HCT116 (cell line): ENCODE measurements around the gene SETDB1. TPM values are rescaled to one million over a fixed set of nuclear protein-coding genes. Genes with fewer than 3 reads are reported as not detected.

Experiments used
- ATAC-seq: fragments of 200-7000 bp; cut with Tn5 transposase; 2 replicates; pipeline ENCODE4 v1.9.1; 2020; ENCODE audit warnings: mild to moderate bottlenecking, moderate library complexity
- BruUV-seq: library from RNA; stranded (reverse); fragments of 400-500 nt; replicated peaks from 2 replicates; lab custom pipeline; 2021; lab: Mats Ljungman, UMichigan
- CTCF ChIA-PET: fragments of 300-600 bp; sonication (Branson Sonifier 250); formaldehyde crosslinking; loops from one replicate; lab custom pipeline; 2021; ENCODE audit warnings: antibody characterized with exemption; lab: Charles Lee
- POLR2A ChIA-PET: fragments of 300-600, 350-600 bp; sonication (Branson Sonifier 250); formaldehyde crosslinking; loops from one replicate; lab custom pipeline; 2021; ENCODE audit warnings: antibody characterized with exemption; lab: Charles Lee
- RAD21 ChIA-PET, 2 experiments: fragments of 300-600 bp; sonication (Branson Sonifier 250); formaldehyde crosslinking; loops; one replicate each; lab custom pipeline; 2023; ENCODE audit warnings: low total read pairs in 2 of 2; ENCODE audit not compliant: uncharacterized antibody in 2 of 2, unreplicated experiment in 2 of 2, low non-redundant PET in 1 of 2; lab: Charles Lee
- DNase-seq: peaks from one replicate; pipeline ENCODE4 v3.0.0-alpha.2; 2010; ENCODE audit warnings: low read depth, low spot score
- H2AFZ ChIP-seq: fragments of 200-600 bp; shearing (Covaris generic), sonication (generic); 2 replicates; pipeline ENCODE4 v1.6.1; 2017; ENCODE audit warnings: low read depth, mixed run types, mixed read lengths, antibody characterized with exemption, low read length; ENCODE audit not compliant: poor library complexity, severe bottlenecking
- H3K27ac ChIP-seq: 2 replicates; pipeline ENCODE4 v1.5.1; 2012; ENCODE audit warnings: low read depth, low read length
- H3K27me3 ChIP-seq: fragments of 200-600 bp; sonication (generic); 2 replicates; pipeline ENCODE4 v1.6.1; 2016; ENCODE audit warnings: mixed run types, low read length, mixed read lengths; ENCODE audit not compliant: insufficient read depth
- H3K36me3 ChIP-seq, 2 experiments: fragments of 200-500 bp in 1 of 2; fragments of 200-600 bp in 1 of 2; sonication (Bioruptor generic) in 1 of 2; sonication (generic) in 1 of 2; 2 replicates each; pipeline versions ENCODE4 v1.5.1 to v1.6.1; 2014 to 2016; ENCODE audit warnings: low read length in 2 of 2, inconsistent platforms in 1 of 2, mixed read lengths in 1 of 2, mixed run types in 1 of 2; ENCODE audit not compliant: insufficient read depth in 2 of 2, control insufficient read depth in 1 of 2
- H3K4me1 ChIP-seq, 2 experiments: fragments of 200-600 bp in 1 of 2; sonication (generic) in 1 of 2; 2 replicates each; pipeline versions ENCODE4 v1.5.1 to v1.6.1; 2012 to 2017; ENCODE audit warnings: low read length in 2 of 2, inconsistent platforms in 1 of 2, mild to moderate bottlenecking in 1 of 2, mixed read lengths in 1 of 2, mixed run types in 1 of 2, moderate library complexity in 1 of 2; ENCODE audit not compliant: insufficient read depth in 2 of 2, control insufficient read depth in 1 of 2
- H3K4me2 ChIP-seq: fragments of 200-600 bp; sonication (generic); 2 replicates; pipeline ENCODE4 v1.6.1; 2017; ENCODE audit warnings: mixed run types, low read length, mixed read lengths
- H3K4me3 ChIP-seq, 2 experiments: fragments of 200-600 bp in 1 of 2; sonication (generic) in 1 of 2; replicated peaks in 1 of 2; 2 replicates each; pipeline ENCODE4 v1.5.1; 2011 to 2016; ENCODE audit warnings: low read length in 2 of 2, control low read depth in 1 of 2, low read depth in 1 of 2, mild to moderate bottlenecking in 1 of 2, mixed read lengths in 1 of 2, mixed run types in 1 of 2
- H3K79me2 ChIP-seq: fragments of 200-600 bp; sonication (generic); 2 replicates; pipeline ENCODE4 v1.6.1; 2017; ENCODE audit warnings: mild to moderate bottlenecking, mixed run types, low read length, moderate library complexity, mixed read lengths; ENCODE audit not compliant: insufficient read depth
- H3K9ac ChIP-seq: fragments of 200-600 bp; sonication (generic); 2 replicates; pipeline ENCODE4 v1.6.1; 2016; ENCODE audit warnings: low read length, mixed read lengths
- H3K9me2 ChIP-seq: fragments of 200-600 bp; sonication (generic), shearing (Covaris generic); 2 replicates; pipeline ENCODE4 v1.6.1; 2017; ENCODE audit warnings: mixed run types, mild to moderate bottlenecking, moderate library complexity; ENCODE audit not compliant: insufficient read depth
- H3K9me3 ChIP-seq, 2 experiments: fragments of 200-500 bp in 1 of 2; fragments of 200-600 bp in 1 of 2; sonication (Bioruptor generic) in 1 of 2; sonication (generic) in 1 of 2; 2 replicates each; pipeline ENCODE4 v1.6.1; 2014 to 2017; ENCODE audit warnings: low read length in 2 of 2, mixed read lengths in 2 of 2, inconsistent platforms in 1 of 2, low read depth in 1 of 2, mild to moderate bottlenecking in 1 of 2, mixed run types in 1 of 2, moderate library complexity in 1 of 2; ENCODE audit not compliant: control insufficient read depth in 1 of 2, insufficient read depth in 1 of 2
- H4K20me1 ChIP-seq: fragments of 200-600 bp; sonication (generic), shearing (Covaris generic); 2 replicates; pipeline ENCODE4 v1.6.1; 2017; ENCODE audit warnings: mixed run types, mild to moderate bottlenecking, moderate library complexity; ENCODE audit not compliant: insufficient read depth
- ELF1 ChIP-seq: IDR thresholded peaks from 2 replicates; pipeline ENCODE4 v1.6.1; 2012; ENCODE audit warnings: low read depth, borderline replicate concordance
- POLR2A ChIP-seq: IDR thresholded peaks from 2 replicates; pipeline ENCODE4 v1.7.0; 2011; ENCODE audit warnings: borderline replicate concordance; ENCODE audit not compliant: insufficient read depth, insufficient read length; ENCODE audit errors: extremely low read depth
- RAD21 ChIP-seq: IDR thresholded peaks from 2 replicates; pipeline ENCODE4 v1.6.1; 2012; ENCODE audit warnings: low read depth, mild to moderate bottlenecking
- SRF ChIP-seq: IDR thresholded peaks from 2 replicates; pipeline ENCODE4 v1.6.1; 2012; ENCODE audit warnings: low read depth
- YY1 ChIP-seq: IDR thresholded peaks from 2 replicates; pipeline ENCODE4 v1.6.1; 2011; ENCODE audit warnings: low read length, low read depth, moderate library complexity, mild to moderate bottlenecking; ENCODE audit not compliant: insufficient replicate concordance; ENCODE audit errors: extremely low read depth
- intact Hi-C: fragments of 100-400 bp; cut with micrococcal nuclease; formaldehyde crosslinking; loops from 2 replicates; pipeline ENCODE4 v1.10.0; 2022
- total RNA-seq: library from RNA; stranded (reverse); gene quantifications from one replicate; pipeline ENCODE4 v1.2.1, GENCODE V29; 2021; ENCODE audit not compliant: unreplicated experiment
- TF ChIP-seq, protein P1 (sequence below): IDR thresholded peaks from 2 replicates; pipeline ENCODE4 v1.6.1; 2012; ENCODE audit warnings: low read depth
- TF ChIP-seq, protein P2 (sequence below), 3 experiments: fragments of 200-600 bp in 1 of 3; sonication (generic) in 1 of 3; IDR thresholded peaks in 2 of 3; conservative IDR thresholded peaks in 1 of 3; 2 replicates each; pipeline ENCODE4 v1.5.1; 2012 to 2017; ENCODE audit warnings: low read depth in 2 of 3, low read length in 2 of 3, antibody characterized with exemption in 1 of 3, borderline replicate concordance in 1 of 3, control low read depth in 1 of 3, mild to moderate bottlenecking in 1 of 3, mixed read lengths in 1 of 3, mixed run types in 1 of 3, moderate library complexity in 1 of 3; ENCODE audit not compliant: insufficient read depth in 1 of 3

SETDB1 gene
- total RNA-seq, 1 experiment from 2014 or later, result 54.3 TPM

DNA sequence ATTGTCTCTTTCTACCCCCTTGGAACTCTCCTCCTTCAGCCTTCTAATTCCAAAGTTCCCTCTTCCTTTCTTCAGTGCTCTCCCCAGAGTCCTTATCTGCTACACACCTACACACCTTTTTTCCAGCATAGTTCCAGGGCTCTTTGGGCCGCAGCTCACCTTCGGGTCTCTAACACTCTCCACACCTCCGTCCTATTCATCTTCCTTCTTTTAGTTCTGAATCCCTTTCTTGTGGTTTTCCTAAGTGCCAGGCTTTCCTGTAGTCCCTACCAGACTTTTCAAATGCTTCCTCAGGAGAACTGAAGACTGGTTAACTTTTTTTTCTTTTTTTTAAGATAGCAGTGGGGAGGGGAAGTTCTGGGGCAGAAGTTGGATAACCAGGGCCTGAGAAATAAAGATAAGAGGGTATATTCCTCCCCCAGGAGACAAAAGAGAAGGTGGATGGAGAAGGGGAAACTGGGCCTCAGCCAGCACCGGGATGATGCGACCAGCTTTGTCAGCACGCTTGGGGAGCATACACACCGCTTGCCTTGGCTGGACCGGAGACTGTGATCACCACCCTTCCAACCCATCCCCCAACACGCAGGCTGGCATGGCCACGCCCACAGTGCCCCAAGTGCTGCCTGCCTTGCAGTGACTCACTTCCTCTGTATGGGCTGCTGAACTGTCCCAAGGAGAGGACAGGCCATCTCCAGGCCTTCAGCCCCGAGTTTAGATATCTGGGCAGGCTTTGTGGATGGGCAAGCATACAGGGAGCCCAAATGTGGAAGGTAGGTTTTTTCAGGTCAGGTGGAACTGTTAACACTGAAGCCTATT, 50.9 kb downstream of the SETDB1 start (continued):
- TF ChIP-seq, protein P1, sequence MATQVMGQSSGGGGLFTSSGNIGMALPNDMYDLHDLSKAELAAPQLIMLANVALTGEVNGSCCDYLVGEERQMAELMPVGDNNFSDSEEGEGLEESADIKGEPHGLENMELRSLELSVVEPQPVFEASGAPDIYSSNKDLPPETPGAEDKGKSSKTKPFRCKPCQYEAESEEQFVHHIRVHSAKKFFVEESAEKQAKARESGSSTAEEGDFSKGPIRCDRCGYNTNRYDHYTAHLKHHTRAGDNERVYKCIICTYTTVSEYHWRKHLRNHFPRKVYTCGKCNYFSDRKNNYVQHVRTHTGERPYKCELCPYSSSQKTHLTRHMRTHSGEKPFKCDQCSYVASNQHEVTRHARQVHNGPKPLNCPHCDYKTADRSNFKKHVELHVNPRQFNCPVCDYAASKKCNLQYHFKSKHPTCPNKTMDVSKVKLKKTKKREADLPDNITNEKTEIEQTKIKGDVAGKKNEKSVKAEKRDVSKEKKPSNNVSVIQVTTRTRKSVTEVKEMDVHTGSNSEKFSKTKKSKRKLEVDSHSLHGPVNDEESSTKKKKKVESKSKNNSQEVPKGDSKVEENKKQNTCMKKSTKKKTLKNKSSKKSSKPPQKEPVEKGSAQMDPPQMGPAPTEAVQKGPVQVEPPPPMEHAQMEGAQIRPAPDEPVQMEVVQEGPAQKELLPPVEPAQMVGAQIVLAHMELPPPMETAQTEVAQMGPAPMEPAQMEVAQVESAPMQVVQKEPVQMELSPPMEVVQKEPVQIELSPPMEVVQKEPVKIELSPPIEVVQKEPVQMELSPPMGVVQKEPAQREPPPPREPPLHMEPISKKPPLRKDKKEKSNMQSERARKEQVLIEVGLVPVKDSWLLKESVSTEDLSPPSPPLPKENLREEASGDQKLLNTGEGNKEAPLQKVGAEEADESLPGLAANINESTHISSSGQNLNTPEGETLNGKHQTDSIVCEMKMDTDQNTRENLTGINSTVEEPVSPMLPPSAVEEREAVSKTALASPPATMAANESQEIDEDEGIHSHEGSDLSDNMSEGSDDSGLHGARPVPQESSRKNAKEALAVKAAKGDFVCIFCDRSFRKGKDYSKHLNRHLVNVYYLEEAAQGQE, result no peak
- peak; percentile 87 for TF ChIP-seq POLR2A

GRCh38 chr1:150979092-150980056, 53.2 kb downstream of the SETDB1 start:
- Histone ChIP-seq H3K4me1 (peaks cover 71 to 83% of the 10 kb centered on the region in 2 experiments), H3K9me3 (no peaks in the 10 kb centered on the region), H3K4me3 (no peak overlapping the region), H3K9ac (0 out of 2 replicates have a peak overlapping the region, but pooled peaks have one; percentile 24), H4K20me1 (no peaks in the 10 kb centered on the region), H3K9me2 (no peaks in the 10 kb centered on the region), H2AFZ (peak overlapping the region; percentile 44), H3K36me3 (no peaks in the 10 kb centered on the region), H3K79me2 (no peaks in the 10 kb centered on the region; the same call in 1 of the 2 replicates), H3K4me2 (peak overlapping the region; percentile 54), H3K27ac (peak overlapping the region; percentile 92), H3K27me3 (no peaks in the 10 kb centered on the region)
- intact Hi-C loops, result loop anchor here (5.0 kb wide), 4 partner anchors 52 to 722 kb away; partner anchors contain the start of genes CA14, MCL1 and SETDB1
- peak; percentile 42 for ATAC-seq
- ChIA-PET POLR2A (no interaction called here), CTCF (interaction anchor here (1.3 to 2.3 kb wide), 2 partner anchors 17 to 418 kb away, joined by 4 to 14 read pairs; no protein-coding TSS in a partner anchor), RAD21 (no interaction called here)
- TF ChIP-seq, protein P2, sequence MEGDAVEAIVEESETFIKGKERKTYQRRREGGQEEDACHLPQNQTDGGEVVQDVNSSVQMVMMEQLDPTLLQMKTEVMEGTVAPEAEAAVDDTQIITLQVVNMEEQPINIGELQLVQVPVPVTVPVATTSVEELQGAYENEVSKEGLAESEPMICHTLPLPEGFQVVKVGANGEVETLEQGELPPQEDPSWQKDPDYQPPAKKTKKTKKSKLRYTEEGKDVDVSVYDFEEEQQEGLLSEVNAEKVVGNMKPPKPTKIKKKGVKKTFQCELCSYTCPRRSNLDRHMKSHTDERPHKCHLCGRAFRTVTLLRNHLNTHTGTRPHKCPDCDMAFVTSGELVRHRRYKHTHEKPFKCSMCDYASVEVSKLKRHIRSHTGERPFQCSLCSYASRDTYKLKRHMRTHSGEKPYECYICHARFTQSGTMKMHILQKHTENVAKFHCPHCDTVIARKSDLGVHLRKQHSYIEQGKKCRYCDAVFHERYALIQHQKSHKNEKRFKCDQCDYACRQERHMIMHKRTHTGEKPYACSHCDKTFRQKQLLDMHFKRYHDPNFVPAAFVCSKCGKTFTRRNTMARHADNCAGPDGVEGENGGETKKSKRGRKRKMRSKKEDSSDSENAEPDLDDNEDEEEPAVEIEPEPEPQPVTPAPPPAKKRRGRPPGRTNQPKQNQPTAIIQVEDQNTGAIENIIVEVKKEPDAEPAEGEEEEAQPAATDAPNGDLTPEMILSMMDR (IDR thresholded peaks at IDR 0.05 in 2 of 3, conservative IDR thresholded peaks at IDR 0.05 in 1 of 3; ENCODE audit: borderline replicate concordance in 1 of 3, insufficient read depth in 1 of 3, low read depth in 2 of 3, low read length in 2 of 3), result peak in 2 of 3 experiments; percentile 100; a peak in 4 of 6 replicates
- no peak for TF ChIP-seq POLR2A
- peak; percentile 79 for TF ChIP-seq YY1
- no peak for TF ChIP-seq ELF1
- no peak for TF ChIP-seq SRF
- TF ChIP-seq RAD21, result no peak
- DNase-seq, result peak; percentile 78
- no TSS peak for BruUV-seq
